MCF 10A (cell line): ENCODE results near the gene COX7B2. TPM values are rescaled to one million over a fixed set of nuclear protein-coding genes. Genes with fewer than 3 reads are reported as not detected.

Experiments used
- BruUV-seq: library from RNA; stranded (reverse); fragments of 400-500 nt; replicated peaks from 2 replicates; lab custom pipeline; 2021; lab: Mats Ljungman, UMichigan
- CTCF ChIA-PET: fragments of 300-600 bp; sonication (Branson Sonifier 250); formaldehyde crosslinking; extraction: SDS; loops from one replicate; lab custom pipeline; 2021; ENCODE audit warnings: antibody characterized with exemption, inconsistent platforms; lab: Yijun Ruan, JAX
- POLR2A ChIA-PET: fragments of 300-600, 350-650 bp; sonication (Branson Sonifier 250); formaldehyde crosslinking; extraction: SDS; loops from one replicate; lab custom pipeline; 2020; ENCODE audit warnings: antibody characterized with exemption, inconsistent platforms; lab: Yijun Ruan, JAX
- DNase-seq: peaks from one replicate; pipeline ENCODE4 v3.0.0-alpha.2; 2018; ENCODE audit not compliant: unreplicated experiment
- H3K27ac Mint-ChIP-seq: one replicate; pipeline ENCODE4 v1.8.0; 2022; ENCODE audit warnings: mild to moderate bottlenecking, low read depth, mixed read lengths; ENCODE audit not compliant: unreplicated experiment
- H3K27me3 Mint-ChIP-seq: one replicate; pipeline ENCODE4 v1.8.0; 2022; ENCODE audit warnings: mixed read lengths; ENCODE audit not compliant: insufficient read depth, unreplicated experiment
- H3K36me3 Mint-ChIP-seq: one replicate; pipeline ENCODE4 v1.8.0; 2022; ENCODE audit warnings: mild to moderate bottlenecking, moderate library complexity, mixed read lengths; ENCODE audit not compliant: insufficient read depth, unreplicated experiment
- H3K4me1 Mint-ChIP-seq: one replicate; pipeline ENCODE4 v1.8.0; 2022; ENCODE audit warnings: mixed read lengths; ENCODE audit not compliant: insufficient read depth, unreplicated experiment
- H3K4me3 Mint-ChIP-seq: one replicate; pipeline ENCODE4 v1.8.0; 2022; ENCODE audit warnings: mild to moderate bottlenecking, moderate library complexity, mixed read lengths; ENCODE audit not compliant: unreplicated experiment
- H3K9me3 Mint-ChIP-seq: one replicate; pipeline ENCODE4 v1.8.0; 2022; ENCODE audit warnings: mixed read lengths; ENCODE audit not compliant: unreplicated experiment
- CTCF ChIP-seq: fragments of 200-600 bp; IDR thresholded peaks from one replicate; pipeline ENCODE4 v1.8.0; 2022; ENCODE audit warnings: antibody characterized with exemption, mild to moderate bottlenecking; ENCODE audit not compliant: unreplicated experiment
- intact Hi-C: fragments of 100-400 bp; cut with micrococcal nuclease; formaldehyde crosslinking; loops from 2 replicates; pipeline ENCODE4 v1.14.1; 2022
- total RNA-seq: library from RNA; stranded (reverse); gene quantifications from 2 replicates; pipeline ENCODE4 v1.2.3, GENCODE V29; 2022

Gene COX7B2
- total RNA-seq, 1 experiment from 2014 or later: not detected

GRCh38 chr4:46874811-46875210 lies 34.2 kb downstream of the COX7B2 start:
- Mint-ChIP-seq H3K36me3 (peaks cover 5% of the 10 kb centered on the region), H3K4me1 (no peaks in the 10 kb centered on the region), H3K4me3 (no peak overlapping the region), H3K27ac (no peak overlapping the region), H3K27me3 (no peaks in the 10 kb centered on the region), H3K9me3 (peaks cover 6% of the 10 kb centered on the region)
- no peak for TF ChIP-seq CTCF
- intact Hi-C loops: no loop called here
- ChIA-PET CTCF (no interaction called here), POLR2A (no interaction called here)
- no peak for DNase-seq
- no TSS peak for BruUV-seq

GRCh38 chr4:46870411-46870810 lies 38.6 kb downstream of the COX7B2 start:
- BruUV-seq: no TSS peak
- Mint-ChIP-seq H3K9me3 (no peaks in the 10 kb centered on the region), H3K4me3 (no peak overlapping the region), H3K27ac (no peak overlapping the region), H3K27me3 (no peaks in the 10 kb centered on the region), H3K36me3 (no peaks in the 10 kb centered on the region), H3K4me1 (no peaks in the 10 kb centered on the region)
- no peak for TF ChIP-seq CTCF
- DNase-seq: no peak
- POLR2A ChIA-PET: interaction anchor here (0.7 kb wide), 2 partner anchors 9 to 35 kb away, joined by 3 read pairs; no protein-coding TSS in a partner anchor
- intact Hi-C loops: no loop called here
- CTCF ChIA-PET: interaction anchor here (1.2 kb wide), 1 partner anchor 542 kb away, joined by 3 read pairs; no protein-coding TSS in a partner anchor

- no peak overlapping the region for H3K27ac Mint-ChIP-seq
Observed at GRCh38 chr4:46856333-46856732, 52.7 kb downstream of the COX7B2 start.

GRCh38 chr4:46852800-46853199 lies 56.2 kb downstream of the COX7B2 start:
- Mint-ChIP-seq H3K4me3 (no peak overlapping the region), H3K4me1 (no peaks in the 10 kb centered on the region), H3K36me3 (no peaks in the 10 kb centered on the region), H3K27me3 (no peaks in the 10 kb centered on the region), H3K9me3 (no peaks in the 10 kb centered on the region), H3K27ac (no peak overlapping the region)
- POLR2A ChIA-PET: no interaction called here
- intact Hi-C loops: no loop called here
- BruUV-seq: no TSS peak
- TF ChIP-seq CTCF: no peak
- DNase-seq: no peak
- CTCF ChIA-PET: interaction anchor here (0.7 to 0.9 kb wide), 2 partner anchors 43 to 524 kb away, joined by 3 to 4 read pairs; no protein-coding TSS in a partner anchor

More at GRCh38 chr4:46856333-46856732, 52.7 kb downstream of the COX7B2 start:
- Mint-ChIP-seq H3K36me3 (no peaks in the 10 kb centered on the region), H3K4me1 (no peaks in the 10 kb centered on the region), H3K27me3 (no peaks in the 10 kb centered on the region), H3K9me3 (no peaks in the 10 kb centered on the region), H3K4me3 (no peak overlapping the region)
- no peak for TF ChIP-seq CTCF
- intact Hi-C loops: no loop called here
- POLR2A ChIA-PET: no interaction called here
- no TSS peak for BruUV-seq
- no peak for DNase-seq
- CTCF ChIA-PET: interaction anchor here (0.6 to 2.1 kb wide), 4 partner anchors 12 to 582 kb away, joined by 3 to 8 read pairs (median 4); no protein-coding TSS in a partner anchor
